Neuronal stem cell (in vitro differentiated cells): ENCODE results near the gene RASA2.
A peak's percentile ranks its signal among the peaks of the same experiment; 100 is the strongest.

ENCODE experiments used
- DNase-seq: peaks from one replicate; pipeline ENCODE4 v3.0.0-alpha.2; 2013; ENCODE audit warnings: low spot score
- H2AFZ ChIP-seq: one replicate; pipeline ENCODE4 v1.6.1; 2013; ENCODE audit warnings: mild to moderate bottlenecking, low read length, inconsistent platforms
- H2AK5ac ChIP-seq: 2 replicates; pipeline ENCODE4 v1.6.1; 2013; ENCODE audit warnings: low read depth, mild to moderate bottlenecking, inconsistent platforms, low read length, moderate library complexity, mixed read lengths
- H2BK120ac ChIP-seq: 2 replicates; pipeline ENCODE4 v1.6.1; 2013; ENCODE audit warnings: low read depth, mild to moderate bottlenecking, inconsistent platforms, low read length, moderate library complexity, mixed read lengths
- H2BK12ac ChIP-seq: one replicate; pipeline ENCODE4 v1.6.1; 2013; ENCODE audit warnings: low read length, inconsistent platforms
- H2BK15ac ChIP-seq: 2 replicates; pipeline ENCODE4 v1.6.1; 2013; ENCODE audit warnings: mild to moderate bottlenecking, low read length, inconsistent platforms, mixed read lengths
- H2BK5ac ChIP-seq: one replicate; pipeline ENCODE4 v1.6.1; 2013; ENCODE audit warnings: inconsistent platforms, mild to moderate bottlenecking, low read length, moderate library complexity
- H3K14ac ChIP-seq: one replicate; pipeline ENCODE4 v1.6.1; 2013; ENCODE audit warnings: low read length, inconsistent platforms
- H3K18ac ChIP-seq: 2 replicates; pipeline ENCODE4 v1.6.1; 2013; ENCODE audit warnings: low read length, inconsistent platforms
- H3K23ac ChIP-seq: 2 replicates; pipeline ENCODE4 v1.6.1; 2013; ENCODE audit warnings: low read depth, mild to moderate bottlenecking, mixed read lengths, low read length, inconsistent platforms; ENCODE audit not compliant: poor library complexity
- H3K27ac ChIP-seq: replicated peaks from 3 replicates; pipeline ENCODE4 v1.5.1; 2013; ENCODE audit warnings: low read length, inconsistent platforms
- H3K27me3 ChIP-seq, 3 experiments: 2 replicates each; pipeline ENCODE4 v1.6.1; 2013; ENCODE audit warnings: low read length in 3 of 3, mild to moderate bottlenecking in 2 of 3, inconsistent platforms in 1 of 3, low read depth in 1 of 3, mixed read lengths in 1 of 3, moderate library complexity in 1 of 3; ENCODE audit not compliant: control insufficient read depth in 3 of 3, insufficient read depth in 3 of 3
- H3K36me3 ChIP-seq, 2 donors: replicated peaks in 1 of 2; 2 replicates each; pipeline ENCODE4 v1.6.1; 2013; ENCODE audit warnings: low read length in 2 of 2; ENCODE audit not compliant: control insufficient read depth in 2 of 2, insufficient read depth in 2 of 2
- H3K4ac ChIP-seq: 2 replicates; pipeline ENCODE4 v1.6.1; 2013; ENCODE audit warnings: inconsistent platforms, mild to moderate bottlenecking, low read length, moderate library complexity
- H3K4me1 ChIP-seq, 2 donors: 1 replicate in 1 of 2; 2 replicates in 1 of 2; pipeline ENCODE4 v1.6.1; 2013; ENCODE audit warnings: low read length in 2 of 2, low read depth in 1 of 2; ENCODE audit not compliant: control insufficient read depth in 2 of 2, insufficient read depth in 1 of 2
- H3K4me2 ChIP-seq: one replicate; pipeline ENCODE4 v1.6.1; 2013; ENCODE audit warnings: mild to moderate bottlenecking, low read length, inconsistent platforms; ENCODE audit not compliant: insufficient read depth, poor library complexity, severe bottlenecking
- H3K4me3 ChIP-seq, 2 donors: 2 replicates each; pipeline ENCODE4 v1.5.1; 2013; ENCODE audit warnings: low read length in 2 of 2, mild to moderate bottlenecking in 2 of 2, inconsistent platforms in 1 of 2, moderate library complexity in 1 of 2
- H3K79me1 ChIP-seq: one replicate; pipeline ENCODE4 v1.6.1; 2013; ENCODE audit warnings: low read depth, mild to moderate bottlenecking, inconsistent platforms, low read length, moderate library complexity
- H3K9ac ChIP-seq: one replicate; pipeline ENCODE4 v1.6.1; 2013; ENCODE audit warnings: mild to moderate bottlenecking, low read depth, low read length, inconsistent platforms; ENCODE audit not compliant: poor library complexity
- H3K9me3 ChIP-seq, 2 donors: replicated peaks in 1 of 2; 2 replicates each; pipeline versions ENCODE3 to v1.6.1; 2013; ENCODE audit warnings: low read length in 2 of 2, mild to moderate bottlenecking in 2 of 2, inconsistent platforms in 1 of 2, low read depth in 1 of 2, mixed read lengths in 1 of 2, moderate library complexity in 1 of 2; ENCODE audit not compliant: control insufficient read depth in 2 of 2, insufficient read depth in 1 of 2
- H4K8ac ChIP-seq: one replicate; pipeline ENCODE4 v1.6.1; 2013; ENCODE audit warnings: low read depth, mild to moderate bottlenecking, inconsistent platforms, low read length, moderate library complexity
- H4K91ac ChIP-seq: one replicate; pipeline ENCODE4 v1.6.1; 2013; ENCODE audit warnings: low read length, low read depth, mild to moderate bottlenecking, inconsistent platforms; ENCODE audit not compliant: poor library complexity
- WGBS, 2 donors: extraction: QIAGEN DNeasy Blood & Tissue Kit; methylation state at CpG; one replicate each; pipeline ENCODE4 v1.1.7; 2013; ENCODE audit warnings: missing lambda C conversion rate in 2 of 2, mixed read lengths in 1 of 2; ENCODE audit not compliant: insufficient read length in 2 of 2, insufficient replicate concordance in 1 of 2; ENCODE audit errors: extremely low coverage in 2 of 2; 5-methylcytosine and 5-hydroxymethylcytosine counted together

Gene RASA2

GRCh38 chr3:141454054-141454453 is 32.8 kb upstream of the RASA2 start:
- no peak overlapping the region for H4K8ac ChIP-seq
- H2AK5ac ChIP-seq = no peak overlapping the region
- no peak overlapping the region for H2BK12ac ChIP-seq
- H3K27ac ChIP-seq = no peak overlapping the region
- DNase-seq = no peak
- no peaks in the 10 kb centered on the region for H3K9me3 ChIP-seq
- H3K4me3 ChIP-seq = no peak overlapping the region
- no peak overlapping the region for H3K14ac ChIP-seq
- H2AFZ ChIP-seq = no peak overlapping the region
- H2BK15ac ChIP-seq = no peak overlapping the region
- no peak overlapping the region for H3K4me2 ChIP-seq
- no peak overlapping the region for H3K9ac ChIP-seq
- peaks cover 0 to 2% (median 0%) of the 10 kb centered on the region in 3 experiments for H3K27me3 ChIP-seq
- H3K4me1 ChIP-seq = no peaks in the 10 kb centered on the region
- no peaks in the 10 kb centered on the region for H3K79me1 ChIP-seq
- H3K18ac ChIP-seq = no peak overlapping the region
- H2BK5ac ChIP-seq = no peak overlapping the region
- H3K4ac ChIP-seq = no peak overlapping the region
- H3K36me3 ChIP-seq = no peaks in the 10 kb centered on the region
- H4K91ac ChIP-seq = no peak overlapping the region
- no CpG with 5 or more reads among the region's 3 CpGs for WGBS, 2 donors
- H2BK120ac ChIP-seq = no peak overlapping the region
- no peak overlapping the region for H3K23ac ChIP-seq

GRCh38 chr3:141454906-141455602 is 31.8 kb upstream of the RASA2 start:
- peak overlapping the region; percentile 20 for H2AK5ac ChIP-seq

GRCh38 chr3:141455603-141456300 is 31.1 kb upstream of the RASA2 start:
- Histone ChIP-seq H3K4me3 (no peak overlapping the region), H3K27me3 (peaks cover 0 to 2% (median 0%) of the 10 kb centered on the region in 3 experiments), H3K18ac (peak overlapping the region; percentile 32), H2BK120ac (no peak overlapping the region), H3K36me3 (no peaks in the 10 kb centered on the region), H3K79me1 (no peaks in the 10 kb centered on the region), H3K27ac (no peak overlapping the region), H3K23ac (no peak overlapping the region), H3K14ac (no peak overlapping the region), H3K4ac (no peak overlapping the region), H2BK15ac (no peak overlapping the region), H2AFZ (peak overlapping the region; percentile 32), H4K8ac (no peak overlapping the region), H2BK5ac (no peak overlapping the region), H3K4me1 (peaks cover 0 to 1% of the 10 kb centered on the region in 2 donors), H3K9me3 (no peaks in the 10 kb centered on the region), H2AK5ac (peak overlapping the region; percentile 20), H2BK12ac (no peak overlapping the region), H4K91ac (no peak overlapping the region), H3K4me2 (no peak overlapping the region), H3K9ac (no peak overlapping the region)
- DNase-seq = no peak
- WGBS, 2 donors = no CpG with 5 or more reads among the region's 18 CpGs

More at GRCh38 chr3:141454906-141455602, 31.8 kb upstream of the RASA2 start:
- H3K9ac ChIP-seq = no peak overlapping the region
- H2AFZ ChIP-seq = peak overlapping the region; percentile 30
- H3K4ac ChIP-seq = no peak overlapping the region
- no peak overlapping the region for H2BK15ac ChIP-seq
- peak; percentile 54 for DNase-seq
- no peak overlapping the region for H2BK12ac ChIP-seq
- H3K27me3 ChIP-seq = peaks cover 0 to 2% (median 0%) of the 10 kb centered on the region in 3 experiments
- no peak overlapping the region for H3K23ac ChIP-seq
- no peaks in the 10 kb centered on the region for H3K36me3 ChIP-seq
- no peaks in the 10 kb centered on the region for H3K9me3 ChIP-seq
- no peak overlapping the region for H2BK120ac ChIP-seq
- H3K4me3 ChIP-seq = no peak overlapping the region
- H3K18ac ChIP-seq = peak overlapping the region; percentile 32
- H3K79me1 ChIP-seq = no peaks in the 10 kb centered on the region
- no peak overlapping the region for H4K8ac ChIP-seq
- no peaks in the 10 kb centered on the region for H3K4me1 ChIP-seq
- H4K91ac ChIP-seq = no peak overlapping the region
- no peak overlapping the region for H2BK5ac ChIP-seq
- H3K14ac ChIP-seq = no peak overlapping the region
- no CpG with 5 or more reads among the region's 20 CpGs for WGBS, 2 donors
- no peak overlapping the region for H3K4me2 ChIP-seq
- no peak overlapping the region for H3K27ac ChIP-seq

GRCh38 chr3:141456301-141456625 is 30.6 kb upstream of the RASA2 start:
- Histone ChIP-seq H3K27me3 (peaks cover 0 to 2% (median 0%) of the 10 kb centered on the region in 3 experiments), H3K4me3 (no peak overlapping the region), H2BK15ac (no peak overlapping the region), H3K79me1 (no peaks in the 10 kb centered on the region), H3K14ac (no peak overlapping the region), H3K9me3 (no peaks in the 10 kb centered on the region), H4K8ac (no peak overlapping the region), H3K27ac (no peak overlapping the region), H3K9ac (no peak overlapping the region), H2AK5ac (no peak overlapping the region), H4K91ac (no peak overlapping the region), H2AFZ (peak overlapping the region; percentile 32), H3K4ac (no peak overlapping the region), H3K23ac (no peak overlapping the region), H3K4me2 (no peak overlapping the region), H3K4me1 (peaks cover 0 to 1% of the 10 kb centered on the region in 2 donors), H2BK5ac (no peak overlapping the region), H2BK12ac (no peak overlapping the region), H2BK120ac (no peak overlapping the region), H3K36me3 (no peaks in the 10 kb centered on the region), H3K18ac (no peak overlapping the region)
- DNase-seq = no peak
- no CpG with 5 or more reads among the region's 11 CpGs for WGBS, 2 donors
